ENCODE measurements around the gene C10orf71. TPM values are rescaled to one million over a fixed set of nuclear protein-coding genes. Genes with fewer than 3 reads are reported as not detected.

Gene C10orf71
- total and polyA plus RNA-seq, 2 of the 8 experiments (the other 6 are each of a cell fraction or from before 2014, with no cell fraction given) = not detected

DNA sequence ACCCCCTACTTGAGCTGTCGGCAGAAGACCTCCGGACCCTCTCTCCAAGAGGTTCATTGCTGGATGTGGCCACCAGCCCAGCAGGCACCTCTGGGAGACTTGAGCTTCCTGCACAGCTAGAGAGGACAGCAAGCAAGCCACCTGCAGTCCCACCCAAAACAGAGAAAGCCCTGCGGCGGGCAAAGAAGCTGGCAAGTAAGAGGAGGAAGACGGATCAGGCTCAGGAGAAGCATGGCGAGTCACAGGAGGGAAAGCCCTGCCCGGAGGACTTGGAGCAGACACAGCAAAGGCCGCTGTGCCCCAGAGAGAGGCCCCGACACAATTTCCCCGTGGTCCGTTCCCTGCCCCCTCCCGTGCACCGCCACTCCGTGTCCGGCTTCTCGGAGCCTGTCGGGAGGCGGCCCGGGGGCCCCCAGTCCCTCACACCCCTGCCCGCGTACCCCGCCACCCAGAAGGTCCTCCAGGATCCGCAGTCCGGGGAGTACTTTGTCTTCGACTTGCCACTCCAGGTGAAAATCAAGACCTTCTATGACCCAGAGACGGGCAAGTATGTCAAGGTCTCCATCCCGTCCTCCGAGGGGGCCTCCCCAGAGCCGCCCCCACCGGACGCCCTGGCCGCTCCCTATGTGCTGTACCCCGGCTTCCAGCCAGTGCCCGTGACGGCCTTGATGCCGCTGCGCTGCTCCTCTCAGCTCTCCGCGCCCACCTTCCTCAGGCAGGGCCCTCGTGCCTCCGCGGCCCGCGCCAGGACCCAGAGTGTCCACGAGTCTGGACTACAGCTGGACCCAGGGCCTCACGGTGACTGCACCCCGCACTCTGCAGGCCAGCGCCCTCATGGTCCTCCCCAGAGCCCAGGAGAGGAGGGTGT lies 27.2 kb downstream of the C10orf71 start (continued):
- no peak for TF ChIP-seq SP4 (IDR thresholded peaks at IDR 0.05; ENCODE audit: low read length)
- no peak for TF ChIP-seq EP300 (IDR thresholded peaks at IDR 0.05; ENCODE audit: borderline replicate concordance in 1 of 2, low read depth in 2 of 2, low read length in 2 of 2)
- TF ChIP-seq HDAC6 (IDR thresholded peaks at IDR 0.05; ENCODE audit: low read depth, low read length) = no peak
